Thyroid gland (tissue), 4 donors: ENCODE measurements around the gene DPP6.

Source experiments
- POLR2A ChIP-seq, 2 donors: fragments of 450-650 bp; IDR thresholded peaks; one replicate each; pipeline ENCODE4 v1.6.1; 2017; ENCODE audit warnings: antibody characterized with exemption in 2 of 2, mild to moderate bottlenecking in 2 of 2, moderate library complexity in 1 of 2
- TF ChIP-seq, protein P1 (sequence below), 6 experiments: fragments of 200-600 bp in 3 of 6; fragments of 450-650 bp in 3 of 6; sonication (generic) in 3 of 6; IDR thresholded peaks; one replicate each; pipeline ENCODE4 v1.5.1; 2016 to 2019; ENCODE audit warnings: antibody characterized with exemption in 6 of 6, mild to moderate bottlenecking in 2 of 6, inconsistent platforms in 1 of 6, moderate library complexity in 1 of 6

DNA sequence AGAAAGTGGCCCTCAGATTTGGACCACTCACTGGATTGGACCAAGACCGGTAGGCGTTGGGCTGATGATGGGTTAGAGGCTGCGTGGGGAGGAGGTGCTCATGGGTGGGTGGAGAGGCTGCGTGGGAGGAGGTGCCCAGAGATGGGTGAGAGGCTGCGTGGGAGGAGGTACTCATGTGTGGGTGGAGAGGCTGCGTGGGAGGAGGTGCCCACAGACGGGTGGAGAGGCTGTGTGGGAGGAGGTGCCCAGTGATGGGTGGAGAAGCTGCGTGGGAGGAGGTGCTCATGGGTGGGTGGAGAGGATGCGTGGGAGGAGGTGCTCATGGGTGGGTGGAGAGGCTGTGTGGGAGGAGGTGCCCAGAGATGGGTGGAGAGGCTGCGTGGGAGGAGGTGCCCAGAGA lies 604.4 kb downstream of the DPP6 start:
- TF ChIP-seq POLR2A (IDR thresholded peaks at IDR 0.05) = no peak
- TF ChIP-seq, protein P1, sequence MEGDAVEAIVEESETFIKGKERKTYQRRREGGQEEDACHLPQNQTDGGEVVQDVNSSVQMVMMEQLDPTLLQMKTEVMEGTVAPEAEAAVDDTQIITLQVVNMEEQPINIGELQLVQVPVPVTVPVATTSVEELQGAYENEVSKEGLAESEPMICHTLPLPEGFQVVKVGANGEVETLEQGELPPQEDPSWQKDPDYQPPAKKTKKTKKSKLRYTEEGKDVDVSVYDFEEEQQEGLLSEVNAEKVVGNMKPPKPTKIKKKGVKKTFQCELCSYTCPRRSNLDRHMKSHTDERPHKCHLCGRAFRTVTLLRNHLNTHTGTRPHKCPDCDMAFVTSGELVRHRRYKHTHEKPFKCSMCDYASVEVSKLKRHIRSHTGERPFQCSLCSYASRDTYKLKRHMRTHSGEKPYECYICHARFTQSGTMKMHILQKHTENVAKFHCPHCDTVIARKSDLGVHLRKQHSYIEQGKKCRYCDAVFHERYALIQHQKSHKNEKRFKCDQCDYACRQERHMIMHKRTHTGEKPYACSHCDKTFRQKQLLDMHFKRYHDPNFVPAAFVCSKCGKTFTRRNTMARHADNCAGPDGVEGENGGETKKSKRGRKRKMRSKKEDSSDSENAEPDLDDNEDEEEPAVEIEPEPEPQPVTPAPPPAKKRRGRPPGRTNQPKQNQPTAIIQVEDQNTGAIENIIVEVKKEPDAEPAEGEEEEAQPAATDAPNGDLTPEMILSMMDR (IDR thresholded peaks at IDR 0.05) = no peak
